ENCODE results near the gene R3HCC1L.

DNA sequence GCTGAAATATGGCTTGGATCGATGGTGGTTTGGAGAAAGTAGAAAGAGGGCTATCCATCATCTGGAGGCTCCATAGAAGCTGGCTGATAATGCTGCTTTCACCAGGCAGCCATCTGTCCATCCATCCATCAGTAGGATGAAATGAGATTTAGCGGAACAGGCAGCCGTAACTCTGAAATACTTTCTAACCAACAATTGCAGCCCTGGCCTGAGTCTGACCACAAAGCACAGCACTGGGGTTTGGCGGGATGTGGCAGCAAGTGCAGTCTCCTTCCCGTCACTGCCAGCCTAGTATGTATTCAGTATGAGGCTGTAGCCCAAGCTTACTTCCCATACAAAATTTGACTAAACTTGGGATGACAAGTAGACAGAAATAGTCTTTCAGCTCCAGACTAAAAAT, 38.0 kb downstream of the R3HCC1L start:
- TF ChIP-seq CTCF (IDR thresholded peaks at IDR 0.05; ENCODE audit: poor library complexity, severe bottlenecking) = no peak
- no peak for TF ChIP-seq POLR2AphosphoS5 (IDR thresholded peaks at IDR 0.05)
- TF ChIP-seq RAD21 (conservative IDR thresholded peaks at IDR 0.05) = no peak
- no peak for TF ChIP-seq EZH2 (IDR thresholded peaks at IDR 0.05; ENCODE audit: borderline replicate concordance, insufficient read depth, low read length, poor library complexity, severe bottlenecking)
- no peak for TF ChIP-seq MXI1 (conservative IDR thresholded peaks at IDR 0.05; ENCODE audit: poor library complexity, severe bottlenecking)

Measured in neural cell (in vitro differentiated cells).